ENCODE data around the gene CYP26B1. TPM values are rescaled to one million over a fixed set of nuclear protein-coding genes. Genes with fewer than 3 reads are reported as not detected.
A peak's percentile ranks its signal among the peaks of the same experiment; 100 is the strongest.

Gene CYP26B1
- total and polyA plus RNA-seq, 10 donors, result 0.87 to 11.4 (median 5.1) TPM

- H3K27me3 ChIP-seq (replicated peaks in 1 of 7), result peaks cover 0 to 22% (median 0%) of the 10 kb centered on the region in 7 donors
- no peaks in the 10 kb centered on the region for H3K9me3 ChIP-seq
- H3K27ac ChIP-seq, result no peak overlapping the region
- intact Hi-C loops (cut with DNase I; ENCODE audit: low total_unique reads), result no loop called here
- 91 to 94% (median 94%) methylated on average over 16 of the region's 16 CpGs for WGBS, 5 donors
- H3K4me1 ChIP-seq, result no peaks in the 10 kb centered on the region
- peak; percentile 61 for DNase-seq
- no peaks in the 10 kb centered on the region for H3K36me3 ChIP-seq
- H3K4me3 ChIP-seq, result no peak overlapping the region
- TF ChIP-seq POLR2A (IDR thresholded peaks at IDR 0.05) (no peak), CTCF (IDR thresholded peaks at IDR 0.05 in 8 of 11, conservative IDR thresholded peaks at IDR 0.05 in 3 of 11) (no peak), POLR2AphosphoS5 (IDR thresholded peaks at IDR 0.05) (no peak)
Measured at GRCh38 chr2:72131371-72131891, 16.2 kb downstream of the CYP26B1 start.

- intact Hi-C loops (cut with DNase I; ENCODE audit: low total_unique reads), result no loop called here
- 54 to 71% (median 61%) methylated on average over 25 to 26 of the region's 26 CpGs for WGBS, 5 donors
- Histone ChIP-seq H3K36me3 (no peaks in the 10 kb centered on the region), H3K27ac (no peak overlapping the region), H3K4me3 (no peak overlapping the region), H3K9me3 (no peaks in the 10 kb centered on the region), H3K27me3 (replicated peaks in 1 of 7) (peaks cover 0 to 23% (median 0%) of the 10 kb centered on the region in 7 donors), H3K4me1 (no peaks in the 10 kb centered on the region)
- TF ChIP-seq POLR2A (IDR thresholded peaks at IDR 0.05) (no peak), CTCF (IDR thresholded peaks at IDR 0.05 in 8 of 11, conservative IDR thresholded peaks at IDR 0.05 in 3 of 11) (no peak), POLR2AphosphoS5 (IDR thresholded peaks at IDR 0.05) (no peak)
- DNase-seq, result no peak
Measured at GRCh38 chr2:72130659-72131360, 16.9 kb downstream of the CYP26B1 start.

- Histone ChIP-seq H3K9me3 (no peaks in the 10 kb centered on the region), H3K4me3 (no peak overlapping the region), H3K27ac (no peak overlapping the region), H3K27me3 (replicated peaks in 1 of 7) (peaks cover 0 to 20% (median 0%) of the 10 kb centered on the region in 7 donors), H3K36me3 (no peaks in the 10 kb centered on the region), H3K4me1 (no peaks in the 10 kb centered on the region)
- no peak for TF ChIP-seq POLR2AphosphoS5 (IDR thresholded peaks at IDR 0.05)
- TF ChIP-seq CTCF (IDR thresholded peaks at IDR 0.05 in 8 of 11, conservative IDR thresholded peaks at IDR 0.05 in 3 of 11), result no peak
- no peak for TF ChIP-seq POLR2A (IDR thresholded peaks at IDR 0.05)
- intact Hi-C loops (cut with DNase I; ENCODE audit: low total_unique reads), result no loop called here
- 81 to 89% (median 88%) methylated on average over 9 of the region's 9 CpGs for WGBS, 5 donors
- peak; percentile 53 for DNase-seq
Measured at GRCh38 chr2:72129681-72130340, 17.9 kb downstream of the CYP26B1 start.

GRCh38 chr2:72128843-72129227 is 18.8 kb downstream of the CYP26B1 start:
- no peaks in the 10 kb centered on the region for H3K4me1 ChIP-seq

More at GRCh38 chr2:72128843-72129227, 18.8 kb downstream of the CYP26B1 start:
- TF ChIP-seq POLR2AphosphoS5 (IDR thresholded peaks at IDR 0.05) (no peak), POLR2A (IDR thresholded peaks at IDR 0.05) (no peak), CTCF (IDR thresholded peaks at IDR 0.05 in 8 of 11, conservative IDR thresholded peaks at IDR 0.05 in 3 of 11) (no peak)
- DNase-seq, result peak; percentile 69
- H3K36me3 ChIP-seq, result no peaks in the 10 kb centered on the region
- H3K4me3 ChIP-seq, result no peak overlapping the region
- intact Hi-C loops (cut with DNase I; ENCODE audit: low total_unique reads), result no loop called here
- 82 to 88% (median 84%) methylated on average over 11 of the region's 11 CpGs for WGBS, 5 donors
- H3K27ac ChIP-seq, result no peak overlapping the region
- H3K9me3 ChIP-seq, result no peaks in the 10 kb centered on the region
- H3K27me3 ChIP-seq (replicated peaks in 1 of 7), result peaks cover 0 to 16% (median 0%) of the 10 kb centered on the region in 7 donors

Measured in spleen (tissue), 11 donors.